ENCODE data around the gene SYT13. TPM values are rescaled to one million over a fixed set of nuclear protein-coding genes. Genes with fewer than 3 reads are reported as not detected.

SYT13 gene
- total and polyA plus RNA-seq, 2 of the 4 experiments (the other 2 are of a cell fraction): not detected

GRCh38 chr11:45324459-45324858 lies 38.3 kb upstream of the SYT13 start:
- no peak for DNase-seq
- no peak overlapping the region for H3K27ac ChIP-seq (ENCODE audit: insufficient read depth, low read length)
- H3K27me3 ChIP-seq (ENCODE audit: control insufficient read depth, insufficient read depth, low read length): peaks cover 5% of the 10 kb centered on the region; the same call in 1 of the 2 replicates
- H4K5ac ChIP-seq (ENCODE audit: low read depth, low read length): no peak overlapping the region
- dilution Hi-C loops (cut with HindIII; ENCODE audit: low sequenced_read_pairs, unreplicated experiment) (no loop called here), intact Hi-C loops (cut with micrococcal nuclease) (no loop called here), in situ Hi-C loops (cut with MboI; ENCODE audit: low sequenced_read_pairs) (loop anchor here (10.0 kb wide), 1 partner anchor 210 kb away; no protein-coding TSS in a partner anchor)
- H3K4me1 ChIP-seq (ENCODE audit: control insufficient read depth, insufficient read depth, low read length): no peaks in the 10 kb centered on the region
- H4K91ac ChIP-seq (ENCODE audit: insufficient read depth, low read depth, low read length): no peak overlapping the region
- no peaks in the 10 kb centered on the region for H3K9me3 ChIP-seq (ENCODE audit: control insufficient read depth, insufficient read depth, low read length)
- ChIA-PET POLR2A (ENCODE audit: unreplicated experiment) (no interaction called here), CTCF (no interaction called here)
- no peak overlapping the region for H3K9ac ChIP-seq (ENCODE audit: low read depth, low read length)
- no peak overlapping the region for H2BK5ac ChIP-seq (ENCODE audit: low read depth, low read length, poor library complexity, severe bottlenecking)
- no peak overlapping the region for H3K14ac ChIP-seq (replicated peaks; ENCODE audit: low read depth, low read length)
- H3K18ac ChIP-seq (ENCODE audit: low read depth, low read length): no peak overlapping the region
- H2BK20ac ChIP-seq (ENCODE audit: low read depth, low read length): no peak overlapping the region
- TF ChIP-seq NFE2L2 (IDR thresholded peaks at IDR 0.05; ENCODE audit: low read depth, low read length) (no peak), SMC3 (IDR thresholded peaks at IDR 0.05; ENCODE audit: low read depth, low read length) (no peak), MXI1 (IDR thresholded peaks at IDR 0.05; ENCODE audit: borderline replicate concordance, low read depth, low read length) (no peak), MAFK (IDR thresholded peaks at IDR 0.05; ENCODE audit: low read depth, low read length) (no peak), CTCF (conservative IDR thresholded peaks at IDR 0.05; ENCODE audit: low read depth, low read length) (no peak), MAZ (IDR thresholded peaks at IDR 0.05; ENCODE audit: borderline replicate concordance, low read depth, low read length) (no peak), ELK1 (IDR thresholded peaks at IDR 0.05; ENCODE audit: borderline replicate concordance, low read depth, low read length) (no peak), RCOR1 (IDR thresholded peaks at IDR 0.05; ENCODE audit: insufficient replicate concordance, low read length) (no peak), CHD1 (IDR thresholded peaks at IDR 0.05; ENCODE audit: low read depth, low read length) (no peak), FOS (IDR thresholded peaks at IDR 0.05; ENCODE audit: low read depth, low read length) (no peak), USF2 (IDR thresholded peaks at IDR 0.05; ENCODE audit: low read depth, low read length) (no peak)
- no peaks in the 10 kb centered on the region for H3K79me1 ChIP-seq (ENCODE audit: low read depth in 1 of 2, low read length in 2 of 2)
- no peak overlapping the region for H3K23ac ChIP-seq (ENCODE audit: low read depth, low read length)
- no peak for ATAC-seq (ENCODE audit: low read depth)
- H3K4ac ChIP-seq (ENCODE audit: low read depth, low read length): no peak overlapping the region
- no peaks in the 10 kb centered on the region for H4K20me1 ChIP-seq (ENCODE audit: insufficient read depth, low read length)
- H3K9me1 ChIP-seq (ENCODE audit: insufficient read depth, low read length): no peaks in the 10 kb centered on the region
- H2AK9ac ChIP-seq (replicated peaks; ENCODE audit: low read depth, low read length, poor library complexity): no peak overlapping the region
- H3K4me2 ChIP-seq (ENCODE audit: low read depth, low read length): no peak overlapping the region
- no peak overlapping the region for H2AFZ ChIP-seq (replicated peaks; ENCODE audit: low read length, poor library complexity)
- BruUV-seq (replicated peaks): no TSS peak
- no peak overlapping the region for H2BK15ac ChIP-seq (ENCODE audit: low read depth, low read length)
- WGBS, 2 experiments (ENCODE audit: extremely low coverage in 2 of 2, insufficient read length in 1 of 2): no CpG with 5 or more reads among the region's 6 CpGs
- no peak overlapping the region for H2BK120ac ChIP-seq (ENCODE audit: low read depth, low read length)
- no peaks in the 10 kb centered on the region for H3K36me3 ChIP-seq (ENCODE audit: control insufficient read depth, insufficient read depth, low read length)
- H2AK5ac ChIP-seq (ENCODE audit: low read depth, low read length): no peak overlapping the region
- H3K4me3 ChIP-seq (ENCODE audit: insufficient read depth, low read depth, low read length): no peak overlapping the region
- H4K8ac ChIP-seq (ENCODE audit: low read depth in 2 of 2, low read length in 2 of 2): no peak overlapping the region
- no peak overlapping the region for H3K56ac ChIP-seq (ENCODE audit: extremely low read depth, insufficient read depth, low read length)
